Mucosa of stomach (tissue), 1 donor: ENCODE measurements around the gene ATG9A.

Experiments
- H3K27me3 ChIP-seq: one replicate; pipeline ENCODE4 v1.7.0; 2013; ENCODE audit warnings: mild to moderate bottlenecking, low read length; ENCODE audit not compliant: control insufficient read depth, insufficient read depth
- H3K36me3 ChIP-seq: one replicate; pipeline ENCODE4 v1.7.0; 2013; ENCODE audit warnings: low read length; ENCODE audit not compliant: control insufficient read depth, insufficient read depth
- H3K4me1 ChIP-seq: one replicate; pipeline ENCODE4 v1.7.0; 2013; ENCODE audit warnings: mild to moderate bottlenecking, low read length; ENCODE audit not compliant: control insufficient read depth, insufficient read depth
- H3K4me3 ChIP-seq: one replicate; pipeline ENCODE4 v1.7.0; 2013; ENCODE audit warnings: low read length
- H3K9ac ChIP-seq: one replicate; pipeline ENCODE4 v1.7.0; 2013; ENCODE audit warnings: mild to moderate bottlenecking, low read length, moderate library complexity
- H3K9me3 ChIP-seq: one replicate; pipeline ENCODE4 v1.7.0; 2013; ENCODE audit warnings: mild to moderate bottlenecking, low read length, moderate library complexity; ENCODE audit not compliant: control insufficient read depth
- donor health status: Pancreatic carcinoma.

The ATG9A gene

DNA sequence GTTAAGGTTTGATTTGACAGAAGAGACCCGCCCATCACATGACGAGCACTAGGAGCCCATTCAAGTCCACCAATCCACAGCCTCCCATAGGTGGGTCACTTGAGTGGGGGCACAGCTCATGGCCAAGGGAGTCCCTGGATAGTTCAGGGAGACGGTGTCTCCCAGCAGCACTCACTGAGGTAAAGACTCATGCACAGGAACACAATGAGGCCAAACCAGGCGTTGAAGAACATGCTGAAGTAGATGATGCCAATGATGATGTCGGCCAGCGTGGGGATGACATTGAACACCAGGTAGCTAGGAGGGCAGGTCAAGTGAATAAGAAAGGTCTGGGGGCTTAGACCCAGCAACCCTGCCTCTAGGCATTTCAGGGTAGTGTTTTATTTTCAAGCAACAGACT lies 14.7 kb downstream of the ATG9A start:
- H3K4me1 ChIP-seq, result peaks cover 32% of the 10 kb centered on the region
- H3K9me3 ChIP-seq, result no peaks in the 10 kb centered on the region
- H3K27me3 ChIP-seq, result no peaks in the 10 kb centered on the region
- H3K36me3 ChIP-seq, result peaks cover under 1% of the 10 kb centered on the region
- H3K9ac ChIP-seq, result no peak overlapping the region
- H3K4me3 ChIP-seq, result no peak overlapping the region

DNA sequence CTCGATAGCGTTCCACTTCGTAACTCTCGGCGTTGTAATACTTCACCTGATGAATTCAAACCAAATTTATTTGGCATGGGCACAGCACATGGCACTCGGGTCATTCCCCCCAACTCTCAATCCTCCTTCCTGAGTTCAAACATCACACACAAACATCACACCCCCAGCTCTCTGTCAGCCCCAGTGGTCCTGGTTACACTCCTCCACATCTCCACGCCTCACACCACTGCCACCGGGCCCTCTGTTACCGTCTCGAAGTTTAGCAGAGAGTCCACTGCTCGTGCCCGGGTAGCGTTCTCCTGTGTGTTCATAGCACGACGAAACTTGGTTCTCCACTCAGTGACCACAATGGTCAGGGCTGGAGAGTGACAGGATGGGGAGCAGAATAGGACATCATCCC lies 15.3 kb downstream of the ATG9A start:
- no peak overlapping the region for H3K9ac ChIP-seq
- H3K36me3 ChIP-seq, result peaks cover 2% of the 10 kb centered on the region
- peaks cover 26% of the 10 kb centered on the region for H3K4me1 ChIP-seq

DNA sequence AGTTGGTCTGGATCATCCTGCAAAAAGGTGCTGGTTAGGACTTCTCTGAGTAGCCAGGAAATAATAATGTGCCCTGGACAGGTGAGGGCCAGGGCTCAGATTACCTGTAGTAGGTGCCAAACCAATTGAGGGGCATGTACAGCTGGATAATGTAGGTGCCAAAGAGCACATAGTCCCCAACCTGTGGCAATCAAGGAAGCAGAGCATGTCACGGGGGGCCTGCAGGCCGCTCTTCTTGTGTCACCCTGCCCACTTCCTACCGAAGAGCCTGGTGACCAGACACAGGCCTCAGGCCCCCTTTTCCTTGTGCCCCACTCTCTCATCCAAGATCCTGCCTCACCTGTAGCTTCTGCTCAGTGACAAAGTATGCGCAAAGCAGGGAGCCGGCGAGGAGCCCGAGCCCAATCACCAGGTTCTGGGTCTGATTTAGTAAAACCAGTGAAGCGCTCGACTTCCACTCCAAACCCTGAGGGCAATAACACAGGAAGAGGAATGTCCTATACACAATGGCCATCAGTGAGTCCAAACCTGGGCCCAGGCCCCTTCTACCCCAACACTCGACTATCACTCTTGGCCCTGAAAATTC lies 15.9 kb downstream of the ATG9A start:
- H3K36me3 ChIP-seq, result peaks cover 6% of the 10 kb centered on the region
- H3K9ac ChIP-seq, result no peak overlapping the region
- no peaks in the 10 kb centered on the region for H3K27me3 ChIP-seq
- H3K4me1 ChIP-seq, result peaks cover 23% of the 10 kb centered on the region
- H3K9me3 ChIP-seq, result no peaks in the 10 kb centered on the region
- H3K4me3 ChIP-seq, result no peak overlapping the region

More for the DNA sequence above, 15.3 kb downstream of the ATG9A start:
- no peaks in the 10 kb centered on the region for H3K27me3 ChIP-seq
- no peaks in the 10 kb centered on the region for H3K9me3 ChIP-seq
- H3K4me3 ChIP-seq, result no peak overlapping the region

DNA sequence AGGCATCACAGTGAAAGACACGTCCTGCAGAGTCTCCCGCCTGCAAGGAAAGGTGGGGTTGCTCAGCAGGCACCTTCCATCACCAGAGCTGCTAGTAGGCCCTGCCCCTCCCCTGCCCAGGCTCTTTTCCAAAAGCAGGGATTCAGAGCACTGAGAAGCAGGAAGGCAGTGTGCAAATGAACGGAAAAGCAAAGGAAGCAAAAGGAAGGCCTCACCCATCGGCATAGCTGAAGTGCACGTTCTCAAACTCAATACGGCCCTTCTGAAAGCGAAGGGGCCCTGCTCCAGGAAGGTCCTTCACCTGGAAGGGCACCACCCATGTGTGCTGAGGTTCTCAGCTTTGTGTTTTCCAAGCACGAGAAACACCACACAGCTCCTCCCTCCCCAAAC lies 16.4 kb downstream of the ATG9A start:
- Histone ChIP-seq H3K4me1 (peaks cover 23% of the 10 kb centered on the region), H3K27me3 (no peaks in the 10 kb centered on the region), H3K36me3 (peaks cover 6% of the 10 kb centered on the region), H3K4me3 (no peak overlapping the region), H3K9ac (no peak overlapping the region), H3K9me3 (no peaks in the 10 kb centered on the region)

DNA sequence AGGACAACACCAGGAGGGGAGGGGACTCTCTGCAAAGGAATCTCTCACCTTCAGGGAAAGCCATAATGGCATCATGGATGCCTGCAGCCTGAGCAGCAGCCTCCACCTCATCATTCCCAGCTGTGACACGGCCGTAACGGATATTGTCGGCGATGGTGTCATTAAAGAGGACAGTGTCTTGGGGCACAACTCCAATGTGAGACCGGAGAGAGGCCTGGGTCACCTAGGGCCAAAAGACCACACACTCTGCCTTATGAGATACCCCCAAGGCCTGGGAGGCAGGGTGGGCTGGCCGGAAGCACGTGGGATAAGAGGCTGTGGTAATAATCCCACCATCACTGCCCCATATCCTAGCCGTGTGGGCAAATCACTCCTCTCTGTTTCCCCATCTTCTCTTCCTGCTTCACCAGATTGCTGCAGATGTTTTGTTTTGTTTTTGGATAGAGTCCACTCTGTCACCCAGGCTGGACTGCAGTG lies 18.5 kb downstream of the ATG9A start:
- Histone ChIP-seq H3K4me3 (no peak overlapping the region), H3K9me3 (no peaks in the 10 kb centered on the region), H3K4me1 (peaks cover 19% of the 10 kb centered on the region), H3K27me3 (no peaks in the 10 kb centered on the region), H3K9ac (no peak overlapping the region), H3K36me3 (peaks cover 6% of the 10 kb centered on the region)

DNA sequence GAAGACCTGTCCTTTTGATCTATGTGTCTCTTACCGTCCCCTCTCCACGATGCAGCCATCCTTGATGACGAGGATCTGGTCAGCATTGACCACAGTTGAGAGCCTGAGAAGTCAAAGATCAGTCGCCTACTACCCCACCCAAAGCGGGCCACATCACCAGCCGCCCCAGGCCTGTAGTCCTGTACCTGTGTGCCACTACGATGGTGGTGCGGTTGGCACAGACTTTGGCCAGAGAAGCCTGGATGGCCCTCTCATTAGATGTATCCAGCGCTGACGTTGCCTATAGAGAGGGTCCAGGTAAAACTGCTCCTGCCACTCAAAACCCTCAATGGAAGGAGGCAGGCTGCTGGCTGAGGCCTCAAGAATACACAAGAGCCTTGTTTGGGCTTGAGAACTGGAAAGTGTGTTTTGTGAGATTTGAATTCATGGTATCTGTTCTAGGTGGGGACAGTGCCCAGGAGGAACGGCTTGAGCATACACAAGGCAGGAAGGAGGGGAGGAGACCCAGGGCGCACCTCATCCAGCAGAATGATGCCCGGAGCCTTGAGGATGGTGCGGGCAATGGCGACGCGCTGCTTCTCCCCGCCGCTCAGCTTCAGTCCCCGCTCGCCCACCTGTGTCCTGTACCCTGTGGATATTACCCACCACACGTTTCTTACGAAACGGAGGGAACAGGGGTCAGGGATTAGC lies 19.1 kb downstream of the ATG9A start:
- Histone ChIP-seq H3K9me3 (no peaks in the 10 kb centered on the region), H3K9ac (no peak overlapping the region), H3K36me3 (peaks cover 6% of the 10 kb centered on the region), H3K27me3 (no peaks in the 10 kb centered on the region), H3K4me3 (no peak overlapping the region), H3K4me1 (peaks cover 19% of the 10 kb centered on the region)

DNA sequence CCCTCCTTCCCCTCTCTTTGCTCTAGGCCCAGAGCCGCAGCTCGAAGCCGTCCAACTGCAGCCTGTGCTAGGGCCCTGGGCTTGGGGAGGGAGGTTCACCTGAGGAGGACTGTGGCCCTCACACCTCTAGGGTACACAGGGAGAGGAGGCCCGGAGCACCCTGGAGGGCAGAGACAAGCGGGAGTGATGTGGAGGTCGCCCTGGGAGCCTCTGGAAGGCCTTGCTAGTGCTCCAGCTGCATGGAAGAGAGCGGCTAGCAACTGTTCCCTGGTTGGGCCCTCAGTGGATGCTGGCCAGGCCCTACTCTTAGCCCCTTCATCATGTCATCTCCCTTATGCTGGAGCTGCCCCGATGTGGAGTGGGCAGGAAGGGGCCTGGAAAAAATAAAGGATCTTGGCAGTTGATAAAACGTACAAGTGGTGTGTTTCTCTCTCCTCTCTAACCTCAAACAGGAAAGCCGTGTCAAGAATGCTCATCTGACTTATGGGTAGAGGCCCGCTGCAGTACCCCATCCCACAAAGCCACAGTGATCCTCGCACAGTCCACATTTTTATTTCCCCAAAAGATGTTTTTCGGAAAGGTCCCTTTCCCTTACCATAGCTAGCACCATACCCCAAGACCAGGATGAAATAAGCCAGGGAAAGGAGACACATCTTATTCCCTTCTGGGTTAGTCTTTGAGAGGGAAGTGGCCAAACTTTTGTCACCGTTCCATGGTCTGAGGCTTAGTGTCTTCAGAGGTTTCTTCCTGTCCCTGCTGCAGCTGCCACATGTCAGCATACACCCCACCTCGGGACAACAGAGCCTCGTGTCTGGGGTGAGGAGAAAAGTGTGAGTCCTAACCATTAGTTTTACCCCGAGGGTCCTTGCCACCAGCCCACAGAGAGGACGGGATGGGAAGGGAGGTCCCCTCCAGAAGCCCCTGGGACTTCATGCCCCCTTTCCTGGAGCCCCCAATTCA lies 19.9 kb downstream of the ATG9A start:
- no peak overlapping the region for H3K4me3 ChIP-seq
- H3K9ac ChIP-seq, result no peak overlapping the region
- H3K36me3 ChIP-seq, result peaks cover 6% of the 10 kb centered on the region
- no peaks in the 10 kb centered on the region for H3K27me3 ChIP-seq
- no peaks in the 10 kb centered on the region for H3K9me3 ChIP-seq
- peaks cover 19% of the 10 kb centered on the region for H3K4me1 ChIP-seq

DNA sequence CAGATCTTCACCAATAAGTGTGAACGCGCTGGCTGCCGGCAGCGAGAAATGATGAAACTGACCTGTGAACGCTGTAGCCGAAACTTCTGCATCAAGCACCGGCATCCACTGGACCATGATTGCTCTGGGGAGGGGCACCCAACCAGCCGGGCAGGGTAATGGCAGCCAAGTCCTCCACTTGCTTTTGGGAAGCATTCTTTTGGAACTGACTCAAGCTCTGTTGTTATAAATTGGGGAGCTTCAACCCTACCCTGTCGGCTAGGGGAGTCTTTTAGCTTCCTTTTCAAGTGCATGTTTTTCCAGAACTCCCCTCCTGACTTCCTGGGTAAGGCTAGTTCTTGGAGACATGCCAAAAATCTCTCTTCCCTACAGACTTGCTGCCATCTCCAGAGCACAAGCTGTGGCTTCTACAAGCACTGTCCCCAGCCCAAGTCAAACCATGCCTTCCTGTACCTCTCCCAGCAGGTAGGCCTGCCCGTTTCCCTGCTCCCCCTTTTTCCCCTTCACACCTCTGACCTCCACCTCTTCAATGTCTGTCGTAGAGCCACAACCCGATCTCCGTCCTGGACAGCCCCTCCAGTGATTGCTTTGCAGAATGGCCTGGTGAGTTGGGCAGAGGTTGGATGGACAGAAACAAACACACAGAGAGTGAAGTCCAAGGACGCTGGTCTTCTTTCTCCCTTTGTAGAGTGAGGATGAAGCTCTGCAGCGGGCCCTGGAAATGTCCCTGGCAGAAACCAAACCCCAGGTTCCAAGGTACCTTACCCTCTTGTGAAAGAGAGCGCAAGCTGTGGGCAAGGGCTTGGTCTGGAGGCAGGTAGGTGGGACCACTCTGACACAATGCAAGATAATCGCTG lies 21.3 kb downstream of the ATG9A start:
- Histone ChIP-seq H3K9ac (no peak overlapping the region), H3K36me3 (peaks cover 6% of the 10 kb centered on the region), H3K4me1 (peaks cover 19% of the 10 kb centered on the region), H3K9me3 (no peaks in the 10 kb centered on the region), H3K27me3 (no peaks in the 10 kb centered on the region), H3K4me3 (peak overlapping the region; percentile 52)

DNA sequence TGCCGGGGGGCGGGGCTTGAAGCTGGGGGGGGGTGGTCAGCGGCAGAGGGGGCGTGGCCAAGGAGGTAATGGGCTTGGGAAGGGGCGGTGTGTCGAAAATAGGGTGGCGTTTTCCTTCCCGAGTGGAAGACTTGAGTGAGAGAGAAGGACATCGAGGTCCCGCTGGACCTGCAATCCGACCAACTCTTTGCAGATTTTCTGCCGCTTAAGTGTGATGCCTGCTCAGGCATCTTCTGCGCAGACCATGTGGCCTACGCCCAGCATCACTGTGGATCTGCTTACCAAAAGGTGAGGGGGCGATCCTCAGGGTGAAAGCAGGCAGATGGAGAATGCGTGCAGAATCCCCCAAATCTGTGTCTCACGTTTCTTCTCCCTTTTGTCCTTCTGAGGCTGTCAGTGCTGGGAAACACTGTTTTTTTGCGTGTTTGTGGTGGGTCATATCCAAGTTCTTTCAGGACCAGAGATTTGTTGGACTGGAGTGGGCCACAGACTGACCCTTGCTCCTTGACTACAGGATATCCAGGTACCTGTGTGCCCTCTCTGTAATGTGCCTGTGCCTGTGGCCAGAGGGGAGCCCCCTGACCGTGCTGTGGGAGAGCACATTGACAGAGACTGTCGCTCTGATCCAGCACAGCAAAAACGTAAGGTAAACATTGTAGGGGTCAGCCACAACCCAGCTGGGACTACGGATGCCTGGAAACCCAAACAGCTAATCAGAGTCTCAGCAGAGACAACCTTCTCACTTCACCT lies 22.1 kb downstream of the ATG9A start:
- Histone ChIP-seq H3K36me3 (peaks cover 6% of the 10 kb centered on the region), H3K4me1 (peaks cover 19% of the 10 kb centered on the region), H3K9ac (peak overlapping the region; percentile 98), H3K9me3 (no peaks in the 10 kb centered on the region), H3K27me3 (no peaks in the 10 kb centered on the region), H3K4me3 (peak overlapping the region; percentile 52)

DNA sequence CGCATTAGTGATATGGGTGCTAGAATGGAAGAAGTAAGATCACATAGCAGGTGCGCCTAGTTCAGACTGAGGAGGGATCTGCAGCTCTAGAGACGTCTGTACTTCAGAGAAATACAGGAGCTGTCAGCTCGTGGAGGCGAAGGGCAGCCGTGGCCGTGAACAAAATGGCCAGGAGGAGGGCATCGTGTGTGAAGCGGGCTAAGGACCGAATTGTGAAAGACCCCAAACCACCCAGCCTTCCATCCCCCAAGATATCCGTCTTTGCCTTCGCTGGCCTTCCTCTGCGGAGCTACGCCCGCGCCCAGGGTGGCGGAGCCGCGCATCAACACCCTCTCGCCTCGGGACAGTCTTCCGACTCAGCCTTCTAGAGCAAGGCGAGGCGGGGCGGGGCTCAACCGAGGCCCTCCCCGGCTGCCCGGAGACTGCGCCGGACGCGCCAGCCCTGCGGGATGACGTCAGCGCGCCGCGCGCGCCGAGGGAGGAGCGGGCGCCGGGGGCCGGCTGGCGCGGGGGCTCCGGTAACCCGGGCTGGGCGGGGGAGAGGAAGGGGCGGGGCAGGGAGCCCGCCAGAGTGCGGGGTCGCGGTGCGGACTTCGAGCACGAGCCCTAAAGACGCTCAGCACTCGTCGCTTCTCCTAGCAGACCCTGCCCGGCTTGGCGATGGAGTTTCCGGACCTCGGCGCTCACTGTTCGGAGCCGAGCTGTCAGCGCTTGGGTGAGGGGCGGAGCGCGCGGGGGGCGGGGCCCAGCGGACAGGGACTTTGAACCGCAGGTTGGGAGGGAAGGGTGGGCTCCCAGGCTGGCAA lies 22.9 kb downstream of the ATG9A start, which contains the start of gene ZFAND2B:
TSS of gene ZFAND2B (plus strand) at position 455 of the 806 bp plus-strand sequence. CDS start at position 661, 206 bp downstream.
- H3K36me3 ChIP-seq, result peaks cover 6% of the 10 kb centered on the region
- peak within 1 kb of the TSS; percentile 52 for H3K4me3 ChIP-seq
- H3K27me3 ChIP-seq, result no peaks in the 10 kb centered on the region
- H3K9me3 ChIP-seq, result no peaks in the 10 kb centered on the region
- peaks cover 19% of the 10 kb centered on the region for H3K4me1 ChIP-seq
- peak within 1 kb of the TSS; percentile 98 for H3K9ac ChIP-seq
